Dermis microvascular lymphatic vessel endothelial cell (primary cell): ENCODE measurements around the gene MAP7D3. TPM values are rescaled to one million over a fixed set of nuclear protein-coding genes. Genes with fewer than 3 reads are reported as not detected.
"Not testable (repeated sequence)": the region's sequence is repeated elsewhere in the genome, so short reads cannot be mapped to it uniquely, and the experiment has no call there.

Experiments
- DNase-seq, 2 donors: peaks; one replicate each; pipeline versions ENCODE4 v3.0.0 to v3.0.0-alpha.2; 2010; ENCODE audit warnings: low read depth in 2 of 2
- total RNA-seq: library from RNA; depleted of rRNA; stranded (reverse); fragments of >200 nt; gene quantifications from 2 replicates; pipeline ENCODE4 v1.2.1, GENCODE V29; 2014

The MAP7D3 gene
- total RNA-seq, 1 donor from 2014 or later, result 14.4 TPM

GRCh38 chrX:136183917-136184316 is 67.3 kb downstream of the MAP7D3 start:
- peak in 1 of 2 donors; percentile 17 for DNase-seq

- no peak for DNase-seq
Measured at GRCh38 chrX:136183172-136183571, 68.0 kb downstream of the MAP7D3 start.

- DNase-seq, result no peak
Measured at GRCh38 chrX:136182414-136182813, 68.8 kb downstream of the MAP7D3 start.

- DNase-seq, result no peak
Measured at GRCh38 chrX:136179133-136179532, 72.1 kb downstream of the MAP7D3 start.

- no peak for DNase-seq
Measured at GRCh38 chrX:136176399-136176825, 74.8 kb downstream of the MAP7D3 start.

- no peak for DNase-seq
Measured at GRCh38 chrX:136171420-136171819, 79.8 kb downstream of the MAP7D3 start.

- peak in 1 of 2 donors; percentile 57 for DNase-seq
Measured at GRCh38 chrX:136170139-136170800, 80.9 kb downstream of the MAP7D3 start.

GRCh38 chrX:136168929-136169735 is 82.1 kb downstream of the MAP7D3 start:
- peak; percentile 96 to 97 for DNase-seq

- DNase-seq, result not testable (repeated sequence)
Measured at GRCh38 chrX:136167989-136168388, 83.2 kb downstream of the MAP7D3 start.

GRCh38 chrX:136166221-136166855 is 84.9 kb downstream of the MAP7D3 start:
- peak in 1 of 2 donors; percentile 45 for DNase-seq

- DNase-seq, result no peak
Measured at GRCh38 chrX:136165406-136165805, 85.8 kb downstream of the MAP7D3 start.

- DNase-seq, result no peak
Measured at GRCh38 chrX:136163689-136164088, 87.5 kb downstream of the MAP7D3 start.

Other genes starting within 250 kb of the MAP7D3 start
- gene FHL1, start 103.9 kb downstream of the MAP7D3 start, total RNA-seq, result 90.6 and 148 TPM in 2 replicates
- gene ADGRG4, start 49.6 kb upstream of the MAP7D3 start, total RNA-seq, result under 0.01 TPM in 1 of 2 replicates, not detected in the other
- gene BRS3, start 236.5 kb upstream of the MAP7D3 start, total RNA-seq, result not detected in 2 replicates
- gene HTATSF1, start 246.2 kb upstream of the MAP7D3 start, total RNA-seq, result 22.3 and 22.8 TPM in 2 replicates